GM18517 (cell line): Measurements from ENCODE around the gene SPEF2.

ENCODE experiments used
- ATAC-seq: cut with Tn5 transposase; IDR thresholded peaks from one replicate; pipeline ENCODE4 v1.9.1; 2021; ENCODE audit warnings: mild to moderate bottlenecking, moderate library complexity; ENCODE audit not compliant: unreplicated experiment

SPEF2 gene

DNA sequence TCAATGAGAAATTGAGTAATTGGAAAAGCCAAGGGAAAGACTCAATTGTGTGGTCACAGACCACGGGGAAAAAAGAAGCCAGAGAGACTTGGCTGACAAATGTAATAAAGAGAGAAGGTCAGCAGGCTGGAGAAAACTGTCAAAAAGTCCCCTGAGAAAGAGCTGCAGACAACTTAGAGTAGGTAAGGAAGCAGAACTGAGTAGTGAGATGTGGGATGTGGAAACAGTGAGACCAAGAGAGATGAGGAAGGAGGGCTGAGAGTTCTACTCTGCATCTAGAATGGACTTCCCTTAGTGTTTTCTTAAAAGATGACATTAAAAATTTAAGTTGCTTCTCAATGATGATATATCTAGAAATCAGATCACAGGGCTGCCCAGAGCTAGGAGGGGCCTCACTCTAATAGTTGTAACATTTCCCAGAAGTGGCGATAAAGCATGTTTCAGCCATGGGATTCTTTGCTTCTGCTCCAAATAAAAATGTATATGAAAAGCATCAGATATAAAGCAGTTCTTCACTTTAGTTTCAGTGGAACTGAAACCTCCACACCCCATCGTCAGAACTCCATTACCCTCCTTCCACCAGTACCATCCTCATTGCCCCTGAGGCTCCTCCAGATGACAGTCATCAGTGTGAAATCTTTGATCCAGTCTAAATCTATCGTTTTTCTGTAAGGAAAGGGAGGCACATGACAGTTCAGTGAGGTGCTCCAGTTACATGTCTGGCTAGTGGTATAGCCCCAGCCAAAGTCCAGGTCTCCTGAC, 80.6 kb downstream of the SPEF2 start:
- no peak for ATAC-seq

DNA sequence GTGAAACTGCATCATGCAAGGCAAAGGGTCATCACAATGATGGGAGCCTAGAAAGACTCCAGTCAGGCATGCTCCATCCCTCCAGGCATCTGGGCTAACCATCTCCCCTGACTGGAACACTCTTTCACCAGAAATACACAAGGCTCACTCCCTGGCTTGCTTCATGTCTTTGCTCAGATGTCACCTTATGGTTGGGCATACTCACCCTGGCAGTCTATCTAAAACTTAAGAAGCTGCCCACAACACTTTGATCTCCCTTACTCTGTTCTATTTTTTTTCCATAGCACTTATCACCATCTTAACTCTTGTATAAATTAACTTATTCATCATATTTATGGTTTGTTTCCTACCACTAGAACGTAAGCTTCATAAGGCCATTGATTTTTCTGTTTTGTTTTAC, 90.0 kb downstream of the SPEF2 start:
- ATAC-seq, result no peak

GRCh38 chr5:35709688-35710087, 92.0 kb downstream of the SPEF2 start:
- no peak for ATAC-seq

DNA sequence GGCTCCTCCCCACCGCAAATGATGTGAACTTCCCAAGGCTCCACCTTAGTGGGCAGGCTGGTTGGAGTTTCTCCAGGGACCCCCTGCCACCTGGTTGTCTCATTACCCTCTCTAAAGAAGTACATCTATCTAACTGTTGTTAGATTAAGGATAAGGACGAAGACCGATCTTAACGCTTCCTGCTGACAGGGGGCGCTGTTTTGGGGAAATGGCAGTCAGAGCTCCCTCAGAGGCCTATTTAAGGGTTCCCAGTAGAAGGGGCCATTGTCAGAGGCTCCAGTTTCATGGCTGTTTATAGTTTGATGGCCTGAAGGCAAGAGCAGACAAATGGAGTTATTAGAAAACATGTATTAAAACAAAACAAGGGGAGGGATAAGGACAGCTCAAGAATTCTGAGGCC, 100.1 kb downstream of the SPEF2 start:
- ATAC-seq, result no peak

- ATAC-seq, result no peak
Observed at GRCh38 chr5:35735718-35736117, 118.1 kb downstream of the SPEF2 start.

DNA sequence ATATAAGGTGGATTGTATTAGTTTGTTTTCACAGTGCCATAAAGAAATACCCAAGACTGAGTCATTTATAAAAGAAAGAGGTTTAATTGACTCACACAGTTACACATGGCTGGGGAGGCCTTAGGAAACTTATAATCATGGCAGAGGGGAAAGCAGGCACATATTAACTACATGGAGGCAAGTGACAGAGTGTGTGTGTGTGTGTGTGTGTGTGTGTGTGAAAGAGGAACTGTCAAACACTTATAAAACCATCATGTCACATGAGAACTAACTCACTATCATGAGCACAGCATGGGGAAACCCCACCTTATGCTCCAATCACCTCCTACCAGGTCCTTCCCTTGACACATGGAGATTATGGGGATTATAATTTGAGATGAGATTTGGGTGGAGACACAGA, 118.6 kb downstream of the SPEF2 start:
- ATAC-seq, result no peak

DNA sequence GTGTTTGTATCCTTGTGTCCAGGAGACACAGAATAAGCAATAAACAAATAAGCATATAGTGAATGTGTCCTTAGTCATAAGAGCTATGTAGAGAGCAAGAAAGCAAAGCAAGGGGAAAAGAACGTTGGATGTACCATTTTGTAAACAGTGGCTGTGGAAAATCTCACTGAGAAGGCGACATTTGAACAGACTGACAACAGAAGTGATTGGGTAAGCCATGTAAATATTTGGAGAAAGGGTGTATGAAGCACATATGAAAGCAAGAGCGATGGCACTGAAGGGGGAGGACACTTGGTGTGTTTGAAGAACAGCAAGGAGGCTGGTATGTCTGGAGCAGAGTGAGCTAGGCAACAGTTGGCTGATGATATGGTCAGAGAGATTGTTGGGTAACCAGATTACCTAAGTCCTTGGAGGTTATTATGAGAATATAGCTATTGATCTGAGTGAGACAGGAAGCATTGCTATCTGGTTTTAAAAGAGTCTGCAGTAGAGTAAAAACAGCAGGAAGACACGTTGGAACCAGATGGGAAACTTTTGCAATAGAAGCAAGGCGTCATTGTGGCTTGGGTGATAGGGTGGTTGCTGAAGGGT, 123.6 kb downstream of the SPEF2 start:
- ATAC-seq, result no peak

DNA sequence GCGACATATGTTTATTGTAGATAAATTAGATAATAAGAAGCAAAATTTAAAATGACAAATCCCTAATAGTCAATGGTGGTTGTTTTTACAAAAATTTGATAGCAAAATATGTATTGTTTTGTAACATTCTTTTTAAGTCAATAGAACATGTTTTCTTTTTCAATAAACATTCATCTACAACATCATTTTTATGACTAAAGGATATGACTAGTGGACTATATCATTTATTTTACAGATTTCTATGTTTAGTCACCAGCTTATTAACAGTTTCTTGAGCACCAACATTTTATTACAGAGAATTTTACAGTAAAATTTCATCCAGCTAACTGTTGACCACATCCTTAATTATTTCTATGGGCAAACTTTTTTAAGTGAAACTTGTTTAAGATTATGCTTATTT, 124.3 kb downstream of the SPEF2 start:
- ATAC-seq, result no peak

GRCh38 chr5:35743644-35744043, 126.0 kb downstream of the SPEF2 start:
- ATAC-seq, result no peak

DNA sequence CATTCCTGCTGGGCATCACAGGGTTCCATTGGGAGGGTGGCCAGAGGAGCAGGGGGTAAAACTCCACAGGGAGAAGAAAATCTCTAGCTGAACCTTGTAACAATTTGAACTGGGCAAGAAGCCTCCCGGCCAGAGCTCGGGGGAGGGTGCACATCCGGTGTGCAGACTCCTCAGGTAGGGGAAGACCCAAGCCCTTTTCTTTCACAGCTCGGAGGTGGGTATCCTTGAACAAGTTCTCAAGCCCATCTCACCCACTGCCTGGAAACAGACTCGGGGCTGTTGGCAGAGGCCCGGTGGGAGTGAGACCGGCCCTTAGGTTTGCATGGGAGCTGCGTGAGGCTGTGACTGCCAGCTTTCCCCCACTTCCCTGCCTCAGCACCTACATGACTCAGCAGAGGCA, 127.5 kb downstream of the SPEF2 start:
- ATAC-seq, result no peak

DNA sequence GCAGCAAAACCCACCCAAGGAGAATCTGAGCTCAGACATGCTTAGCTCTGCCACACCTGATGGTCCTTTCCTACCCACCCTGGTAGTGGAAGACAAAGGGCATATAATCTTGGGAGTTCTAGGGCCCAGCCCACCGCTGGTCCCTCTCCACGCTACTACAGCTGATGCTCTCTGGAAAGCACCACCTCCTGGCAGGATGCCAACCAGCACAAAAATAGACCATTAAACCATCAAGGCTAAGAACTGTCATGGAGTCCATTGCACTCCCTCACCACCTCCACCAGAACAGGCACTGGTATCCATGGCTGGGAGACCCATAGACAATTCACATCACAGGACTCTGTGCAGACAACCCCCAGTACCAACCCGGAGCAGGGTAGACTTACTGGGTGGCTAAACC, 128.0 kb downstream of the SPEF2 start:
- no peak for ATAC-seq

DNA sequence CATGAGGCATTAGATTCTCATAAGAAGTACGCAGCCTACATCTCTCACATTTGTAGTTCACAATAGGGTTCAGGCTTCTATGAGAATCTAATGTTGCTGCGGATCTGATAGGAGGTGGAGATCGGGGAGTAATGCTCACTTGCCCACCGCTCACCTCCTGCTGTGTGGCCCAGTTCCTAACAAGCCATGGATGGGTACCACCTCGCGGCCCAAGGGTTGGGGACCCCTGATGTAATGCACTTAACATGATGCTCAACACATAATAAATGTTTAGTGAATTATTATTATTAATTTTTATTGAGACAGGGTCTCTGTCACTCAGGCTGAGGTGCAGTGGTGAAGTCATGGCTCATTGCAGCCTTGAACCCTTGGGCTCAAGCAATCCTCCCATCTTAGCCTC, 134.3 kb downstream of the SPEF2 start:
- no peak for ATAC-seq

DNA sequence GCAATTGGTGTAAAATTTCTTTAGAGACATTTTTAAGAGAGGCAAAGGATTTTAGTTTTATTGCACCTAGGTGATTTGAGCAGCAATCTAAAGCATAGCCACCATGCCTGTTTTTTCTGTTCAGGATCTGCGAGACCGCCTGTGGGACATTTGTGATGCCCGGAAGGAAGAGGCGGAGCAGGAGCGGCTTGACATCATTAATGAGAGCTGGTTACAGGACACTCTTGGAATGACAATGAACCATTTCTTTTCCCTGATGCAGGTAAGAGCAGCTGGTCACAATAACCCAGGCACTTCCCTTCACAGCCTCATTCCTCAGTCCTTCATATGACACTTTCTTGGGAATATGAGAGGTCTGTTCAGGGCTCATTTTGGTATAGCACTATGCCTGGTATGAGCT, 135.8 kb downstream of the SPEF2 start:
- no peak for ATAC-seq

DNA sequence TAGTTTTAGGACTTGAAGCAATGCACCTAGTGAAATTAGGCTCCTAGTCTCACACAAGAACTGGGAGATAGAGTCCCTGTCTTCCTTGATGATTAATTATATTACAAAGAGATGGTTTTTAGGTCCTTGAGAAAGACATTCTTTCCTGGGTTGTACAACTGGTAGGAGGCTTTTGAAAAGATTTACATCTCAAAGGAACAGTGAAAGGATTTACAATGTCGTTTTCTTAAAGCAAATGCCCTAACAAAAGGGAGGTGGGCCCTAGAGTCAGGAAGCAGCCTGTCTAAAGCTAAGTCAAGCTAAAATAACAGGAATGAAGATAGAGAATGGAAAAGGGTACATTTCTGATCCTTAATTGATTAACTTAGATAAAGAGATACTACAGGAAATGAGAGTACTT, 136.8 kb downstream of the SPEF2 start:
- ATAC-seq, result no peak

DNA sequence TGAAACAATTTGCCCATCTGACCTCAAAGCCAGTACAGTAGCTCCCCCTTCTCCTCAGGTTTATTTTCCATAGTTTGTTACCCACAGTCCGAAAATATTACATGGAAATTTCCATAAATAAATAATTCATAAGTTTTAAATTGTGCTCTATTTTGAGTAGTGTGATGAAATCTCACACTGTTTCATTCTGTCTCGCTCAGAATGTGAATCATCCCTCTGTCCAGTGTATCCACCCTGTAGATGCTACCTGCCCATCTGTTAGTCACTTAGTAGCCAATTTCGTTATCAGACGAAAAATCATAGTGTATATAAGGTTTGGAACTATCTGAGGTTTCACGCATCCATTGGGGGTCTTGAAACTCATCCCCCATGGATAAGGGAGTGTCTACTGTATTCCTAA, 138.3 kb downstream of the SPEF2 start:
- ATAC-seq, result no peak

DNA sequence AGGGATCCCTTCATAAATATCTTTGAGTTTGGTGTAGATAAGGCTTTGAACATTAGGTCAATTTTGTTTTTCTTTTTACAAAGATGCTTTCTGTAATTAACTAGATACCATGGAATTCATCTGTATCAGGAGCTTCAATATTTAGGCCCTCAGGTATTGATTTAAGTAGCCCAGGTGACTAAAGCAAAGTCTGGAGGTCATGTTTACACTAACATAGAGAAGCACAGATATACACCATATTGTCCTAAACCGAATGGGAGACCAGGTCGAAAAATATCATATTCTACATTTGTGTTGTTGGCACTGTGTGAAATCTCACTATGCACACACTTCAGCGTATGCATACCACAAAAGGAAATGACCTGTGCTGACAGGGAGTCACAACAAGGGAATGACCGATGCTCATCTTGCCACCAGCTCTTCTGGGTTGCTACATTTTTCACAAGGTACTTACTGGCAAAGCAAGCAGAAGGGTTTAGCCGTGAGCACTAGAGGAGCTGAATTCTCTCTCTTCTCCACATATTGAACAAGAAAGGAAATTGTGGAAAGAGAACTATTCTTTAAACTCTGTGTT, 140.6 kb downstream of the SPEF2 start:
- no peak for ATAC-seq

- ATAC-seq, result no peak
Observed at GRCh38 chr5:35761541-35761940, 143.9 kb downstream of the SPEF2 start.

DNA sequence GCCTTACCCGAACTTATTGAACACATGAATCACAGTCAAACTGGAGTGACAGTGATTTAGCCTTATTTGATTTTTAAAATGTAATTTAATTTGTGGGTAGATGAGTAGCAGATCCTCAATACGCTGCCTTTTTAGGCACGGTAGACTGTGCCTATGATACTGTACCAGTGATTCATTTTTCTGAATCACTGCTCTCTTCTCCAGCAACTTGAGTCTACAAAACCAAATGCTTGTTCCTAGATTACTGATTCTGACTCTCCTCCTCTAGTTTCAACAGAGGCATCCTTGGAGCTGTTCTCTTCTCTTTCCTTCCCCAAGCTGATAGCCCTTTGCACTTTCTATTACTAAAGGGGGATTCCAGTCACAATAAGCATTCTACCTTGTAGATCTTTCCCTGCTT, 144.7 kb downstream of the SPEF2 start:
- no peak for ATAC-seq

- ATAC-seq, result no peak
Observed at GRCh38 chr5:35765921-35766320, 148.3 kb downstream of the SPEF2 start.

DNA sequence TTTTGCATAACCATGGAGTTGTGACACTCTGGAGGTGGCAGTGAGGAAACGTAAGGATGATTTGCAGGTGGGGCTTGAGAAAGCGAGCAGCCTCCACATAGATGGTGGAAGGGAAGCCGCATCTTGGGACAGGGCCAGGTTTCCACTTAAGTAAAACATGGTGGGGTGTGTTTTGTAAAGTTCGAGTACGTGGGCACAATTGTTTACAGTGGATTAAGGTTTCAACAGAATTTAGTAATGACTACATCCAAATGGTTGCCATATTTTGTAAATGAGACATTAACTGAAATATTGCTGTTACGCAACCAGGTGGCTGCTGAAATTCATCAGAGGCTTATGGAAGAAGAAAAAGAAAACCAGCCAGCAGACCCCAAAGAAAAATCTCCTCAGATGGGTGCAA, 153.6 kb downstream of the SPEF2 start:
- no peak for ATAC-seq

DNA sequence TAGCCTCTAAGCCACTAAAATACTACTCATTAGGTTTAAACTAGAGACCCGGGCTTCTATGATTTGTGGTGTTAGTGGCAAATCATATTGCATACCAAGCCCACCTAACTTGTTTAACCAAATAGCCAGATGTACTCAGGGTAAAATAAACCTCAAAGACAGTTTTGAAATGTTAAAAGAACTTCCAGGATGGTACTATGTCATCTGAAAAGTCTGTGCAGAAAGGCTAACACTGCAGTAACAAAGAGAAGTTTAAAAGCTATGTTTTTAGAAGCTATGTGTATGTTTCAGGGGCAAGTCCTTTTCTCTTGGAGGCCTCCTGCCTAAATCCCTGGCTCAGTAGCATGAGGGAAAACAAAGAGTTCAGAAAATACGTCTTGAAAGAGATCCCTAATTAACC, 154.2 kb downstream of the SPEF2 start:
- ATAC-seq, result no peak

- no peak for ATAC-seq
Observed at GRCh38 chr5:35773967-35774366, 156.3 kb downstream of the SPEF2 start.

DNA sequence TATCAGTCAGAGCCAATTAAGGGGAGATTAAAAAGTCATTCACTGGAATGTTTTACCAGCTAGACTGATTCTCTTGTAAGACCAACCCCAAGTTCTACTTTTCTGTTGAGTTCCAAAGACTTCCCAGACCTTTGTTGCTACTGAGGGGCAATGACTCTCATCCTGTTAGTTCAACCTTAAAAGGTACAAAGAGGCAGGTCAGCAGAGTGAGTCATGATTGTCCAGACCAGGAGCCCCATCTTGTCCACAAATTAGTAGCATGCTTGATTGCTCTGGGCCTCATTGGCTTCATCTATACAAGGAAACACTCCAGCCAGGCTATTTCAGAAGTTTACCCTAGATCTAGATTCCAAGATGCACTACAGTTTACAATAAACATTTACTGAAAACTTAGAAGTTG, 159.1 kb downstream of the SPEF2 start:
- ATAC-seq, result no peak
